OCI-LY7 (cell line): ENCODE data around the gene FBLN2. TPM values are rescaled to one million over a fixed set of nuclear protein-coding genes. Genes with fewer than 3 reads are reported as not detected.

Experiments
- BruUV-seq: library from RNA; stranded (reverse); fragments of 400-500 nt; replicated peaks from 2 replicates; lab custom pipeline; 2021; lab: Mats Ljungman, UMichigan
- CTCF ChIA-PET: fragments of 300-600 bp; sonication (Branson Sonifier 250); formaldehyde crosslinking; loops from one replicate; lab custom pipeline; 2022; ENCODE audit warnings: antibody characterized with exemption; ENCODE audit not compliant: unreplicated experiment; lab: Charles Lee
- POLR2A ChIA-PET: fragments of 300-600 bp; sonication (Branson Sonifier 250); formaldehyde crosslinking; loops from one replicate; lab custom pipeline; 2022; ENCODE audit warnings: antibody characterized with exemption; lab: Charles Lee
- DNase-seq: peaks from one replicate; pipeline ENCODE4 v3.0.0-alpha.2; 2015; ENCODE audit warnings: low spot score
- H2AFZ ChIP-seq: fragments of 200-600 bp; sonication (generic), shearing (Covaris generic); 2 replicates; pipeline ENCODE4 v1.6.1; 2014; ENCODE audit warnings: mild to moderate bottlenecking, antibody characterized with exemption, low read length, moderate library complexity
- H3K27ac ChIP-seq: fragments of 200-600 bp; sonication (generic); 2 replicates; pipeline ENCODE4 v1.5.1; 2014; ENCODE audit warnings: mixed run types, low read depth, mild to moderate bottlenecking, moderate library complexity, low read length, inconsistent platforms; ENCODE audit not compliant: poor library complexity, severe bottlenecking
- H3K36me3 ChIP-seq: fragments of 200-600 bp; sonication (generic); 2 replicates; pipeline ENCODE4 v1.6.1; 2014; ENCODE audit warnings: mild to moderate bottlenecking, antibody characterized with exemption, low read length, moderate library complexity, mixed read lengths; ENCODE audit not compliant: insufficient read depth
- H3K4me1 ChIP-seq: fragments of 200-600 bp; sonication (generic); 2 replicates; pipeline ENCODE4 v1.5.1; 2014; ENCODE audit warnings: mild to moderate bottlenecking, low read length; ENCODE audit not compliant: insufficient read depth, poor library complexity, severe bottlenecking
- H3K4me2 ChIP-seq: fragments of 200-600 bp; sonication (generic); 2 replicates; pipeline ENCODE4 v1.6.1; 2014; ENCODE audit warnings: mild to moderate bottlenecking, low read length
- H3K4me3 ChIP-seq: fragments of 200-600 bp; sonication (generic); 2 replicates; pipeline ENCODE4 v1.5.1; 2014; ENCODE audit warnings: mild to moderate bottlenecking, low read depth, low read length; ENCODE audit not compliant: poor library complexity, severe bottlenecking
- H3K79me2 ChIP-seq: fragments of 200-600 bp; sonication (generic); 2 replicates; pipeline ENCODE4 v1.6.1; 2016; ENCODE audit warnings: low read depth, mild to moderate bottlenecking, low read length, moderate library complexity, mixed read lengths; ENCODE audit not compliant: insufficient read depth
- H3K9me2 ChIP-seq: fragments of 200-600 bp; sonication (generic); 2 replicates; pipeline ENCODE4 v1.6.1; 2016; ENCODE audit warnings: mild to moderate bottlenecking, low read length, mixed read lengths; ENCODE audit not compliant: insufficient read depth
- H3K9me3 ChIP-seq: fragments of 200-600 bp; sonication (generic); 2 replicates; pipeline ENCODE4 v1.6.1; 2014; ENCODE audit warnings: mild to moderate bottlenecking, mixed run types, low read length, mixed read lengths
- H4K20me1 ChIP-seq: fragments of 200-600 bp; sonication (generic); 2 replicates; pipeline ENCODE4 v1.6.1; 2014; ENCODE audit warnings: mild to moderate bottlenecking, antibody characterized with exemption, low read length, moderate library complexity, mixed read lengths; ENCODE audit not compliant: insufficient read depth
- CTCF ChIP-seq: fragments of 200-600 bp; sonication (generic); conservative IDR thresholded peaks from 2 replicates; pipeline ENCODE4 v1.5.1; 2014; ENCODE audit warnings: mild to moderate bottlenecking, antibody characterized with exemption, low read length, moderate library complexity, mixed read lengths
- EZH2phosphoT487 ChIP-seq: fragments of 200-600 bp; sonication (generic); IDR thresholded peaks from 2 replicates; pipeline ENCODE4 v1.6.1; 2018; ENCODE audit warnings: low read depth, borderline replicate concordance, mild to moderate bottlenecking, mixed run types, antibody characterized with exemption, low read length, moderate library complexity, mixed read lengths
- intact Hi-C: fragments of 100-400 bp; cut with micrococcal nuclease; formaldehyde crosslinking; loops from one replicate; pipeline ENCODE4 v1.10.0; 2022; ENCODE audit not compliant: unreplicated experiment
- total RNA-seq, 2 experiments: library from RNA; depleted of rRNA in 1 of 2; stranded (reverse); fragments of >200 nt in 1 of 2; shearing (Covaris generic) in 1 of 2; gene quantifications; 2 replicates each; pipeline ENCODE4 v1.2.3, GENCODE V29; 2014 to 2022

Gene FBLN2
- total RNA-seq, 2 experiments from 2014 or later: not detected

- no peak overlapping the region for H3K4me3 ChIP-seq
- DNase-seq: no peak
- H2AFZ ChIP-seq: no peak overlapping the region
- POLR2A ChIA-PET: no interaction called here
- no peaks in the 10 kb centered on the region for H3K79me2 ChIP-seq
- H3K4me1 ChIP-seq: no peaks in the 10 kb centered on the region
- H4K20me1 ChIP-seq: no peaks in the 10 kb centered on the region
- CTCF ChIA-PET: no interaction called here
- no peak overlapping the region for H3K27ac ChIP-seq
- no peak for TF ChIP-seq EZH2phosphoT487
- no peak for TF ChIP-seq CTCF
- no peaks in the 10 kb centered on the region for H3K9me3 ChIP-seq
- no TSS peak for BruUV-seq
- intact Hi-C loops: no loop called here
- no peaks in the 10 kb centered on the region for H3K9me2 ChIP-seq
- no peak overlapping the region for H3K4me2 ChIP-seq
- H3K36me3 ChIP-seq: no peaks in the 10 kb centered on the region
Measured at GRCh38 chr3:13571831-13572750, 23.2 kb downstream of the FBLN2 start.

GRCh38 chr3:13572926-13573623, 24.1 kb downstream of the FBLN2 start:
- DNase-seq: no peak
- intact Hi-C loops: no loop called here
- Histone ChIP-seq H3K4me1 (no peaks in the 10 kb centered on the region), H4K20me1 (no peaks in the 10 kb centered on the region), H3K9me3 (no peaks in the 10 kb centered on the region), H2AFZ (no peak overlapping the region), H3K79me2 (no peaks in the 10 kb centered on the region), H3K4me2 (no peak overlapping the region), H3K27ac (no peak overlapping the region), H3K36me3 (no peaks in the 10 kb centered on the region), H3K9me2 (no peaks in the 10 kb centered on the region), H3K4me3 (no peak overlapping the region)
- ChIA-PET CTCF (no interaction called here), POLR2A (interaction anchor here (0.7 kb wide), 1 partner anchor 111 kb away, joined by 5 read pairs; no protein-coding TSS in a partner anchor)
- TF ChIP-seq CTCF (no peak), EZH2phosphoT487 (no peak)
- no TSS peak for BruUV-seq
